ENCODE measurements around the gene SPACDR. TPM values are rescaled to one million over a fixed set of nuclear protein-coding genes. Genes with fewer than 3 reads are reported as not detected.

The SPACDR gene
- total RNA-seq, 3 donors from 2014 or later (not counting 1 experiment from before 2014, with no cell fraction given) = 2.3 to 4.1 (median 3.9) TPM

DNA sequence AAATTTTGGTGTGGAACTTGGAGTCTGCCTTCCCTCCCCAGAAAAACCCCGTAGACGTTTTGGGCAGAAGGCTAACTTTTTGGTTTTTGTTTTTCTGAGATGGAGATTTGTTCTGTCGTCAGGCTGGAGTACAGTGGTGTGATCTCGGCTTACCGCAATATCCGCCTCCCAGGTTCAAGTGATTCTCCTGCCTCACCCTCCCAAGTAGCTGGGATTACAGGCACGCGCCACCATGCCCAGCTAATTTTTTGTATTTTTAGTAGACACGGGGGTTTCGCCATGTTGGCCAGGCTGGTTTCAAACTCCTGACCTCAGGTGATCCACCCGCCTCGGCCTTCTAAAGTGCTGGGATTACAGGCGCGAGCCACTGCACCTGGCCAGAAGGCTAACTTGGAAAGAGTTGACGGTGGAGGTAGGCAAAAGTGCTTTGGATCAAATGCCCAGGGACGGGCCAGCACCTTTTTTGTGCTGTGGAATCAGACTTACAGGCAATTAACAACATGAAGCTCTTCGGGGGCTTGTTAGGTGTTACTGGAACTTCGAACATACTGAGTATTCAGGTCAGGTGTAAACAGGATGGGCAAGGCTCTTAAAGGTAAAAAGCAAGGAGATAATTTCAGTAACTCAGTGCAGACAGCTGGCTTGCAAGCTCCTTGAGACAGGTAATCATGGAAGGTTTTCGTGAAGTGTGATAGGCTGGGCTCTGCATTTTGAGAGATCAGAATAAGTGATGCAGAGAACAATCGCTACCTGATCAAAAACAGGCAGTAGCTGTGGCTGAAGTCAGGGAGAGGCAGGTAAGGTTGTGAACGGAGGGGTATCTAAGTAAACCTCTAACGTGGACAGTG, 29.5 kb downstream of the SPACDR start:
- Mint-ChIP-seq H3K4me3 (peak overlapping the region; percentile 93), H3K27me3 (ENCODE audit: low read depth in 2 of 2) (peaks cover 0 to under 1% of the 10 kb centered on the region in 2 donors), H3K36me3 (no peaks in the 10 kb centered on the region), H3K4me1 (peaks cover 34 to 52% of the 10 kb centered on the region in 2 donors), H3K9me3 (no peaks in the 10 kb centered on the region), H3K27ac (peak overlapping the region; percentile 98 to 99)
- Histone ChIP-seq H3K36me3 (ENCODE audit: control insufficient read depth, insufficient read depth, low read length) (peaks cover 24% of the 10 kb centered on the region), H3K4me3 (ENCODE audit: low read length) (no peak overlapping the region), H3K27ac (ENCODE audit: low read length) (peak overlapping the region; percentile 87), H3K27me3 (ENCODE audit: control insufficient read depth, insufficient read depth, low read length) (no peaks in the 10 kb centered on the region), H3K4me1 (ENCODE audit: control insufficient read depth, insufficient read depth, low read length) (peaks cover 52% of the 10 kb centered on the region), H3K9me3 (ENCODE audit: control insufficient read depth, insufficient read depth, low read length) (no peaks in the 10 kb centered on the region)
- 82% methylated on average over 22 of the region's 22 CpGs for WGBS (ENCODE audit: insufficient coverage)
- TF ChIP-seq, protein P1, sequence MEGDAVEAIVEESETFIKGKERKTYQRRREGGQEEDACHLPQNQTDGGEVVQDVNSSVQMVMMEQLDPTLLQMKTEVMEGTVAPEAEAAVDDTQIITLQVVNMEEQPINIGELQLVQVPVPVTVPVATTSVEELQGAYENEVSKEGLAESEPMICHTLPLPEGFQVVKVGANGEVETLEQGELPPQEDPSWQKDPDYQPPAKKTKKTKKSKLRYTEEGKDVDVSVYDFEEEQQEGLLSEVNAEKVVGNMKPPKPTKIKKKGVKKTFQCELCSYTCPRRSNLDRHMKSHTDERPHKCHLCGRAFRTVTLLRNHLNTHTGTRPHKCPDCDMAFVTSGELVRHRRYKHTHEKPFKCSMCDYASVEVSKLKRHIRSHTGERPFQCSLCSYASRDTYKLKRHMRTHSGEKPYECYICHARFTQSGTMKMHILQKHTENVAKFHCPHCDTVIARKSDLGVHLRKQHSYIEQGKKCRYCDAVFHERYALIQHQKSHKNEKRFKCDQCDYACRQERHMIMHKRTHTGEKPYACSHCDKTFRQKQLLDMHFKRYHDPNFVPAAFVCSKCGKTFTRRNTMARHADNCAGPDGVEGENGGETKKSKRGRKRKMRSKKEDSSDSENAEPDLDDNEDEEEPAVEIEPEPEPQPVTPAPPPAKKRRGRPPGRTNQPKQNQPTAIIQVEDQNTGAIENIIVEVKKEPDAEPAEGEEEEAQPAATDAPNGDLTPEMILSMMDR (IDR thresholded peaks at IDR 0.05) = no peak
- intact Hi-C loops (cut with micrococcal nuclease) = no loop called here
- no peak for ATAC-seq
- DNase-seq = peak in 1 of 2 donors; percentile 32

DNA sequence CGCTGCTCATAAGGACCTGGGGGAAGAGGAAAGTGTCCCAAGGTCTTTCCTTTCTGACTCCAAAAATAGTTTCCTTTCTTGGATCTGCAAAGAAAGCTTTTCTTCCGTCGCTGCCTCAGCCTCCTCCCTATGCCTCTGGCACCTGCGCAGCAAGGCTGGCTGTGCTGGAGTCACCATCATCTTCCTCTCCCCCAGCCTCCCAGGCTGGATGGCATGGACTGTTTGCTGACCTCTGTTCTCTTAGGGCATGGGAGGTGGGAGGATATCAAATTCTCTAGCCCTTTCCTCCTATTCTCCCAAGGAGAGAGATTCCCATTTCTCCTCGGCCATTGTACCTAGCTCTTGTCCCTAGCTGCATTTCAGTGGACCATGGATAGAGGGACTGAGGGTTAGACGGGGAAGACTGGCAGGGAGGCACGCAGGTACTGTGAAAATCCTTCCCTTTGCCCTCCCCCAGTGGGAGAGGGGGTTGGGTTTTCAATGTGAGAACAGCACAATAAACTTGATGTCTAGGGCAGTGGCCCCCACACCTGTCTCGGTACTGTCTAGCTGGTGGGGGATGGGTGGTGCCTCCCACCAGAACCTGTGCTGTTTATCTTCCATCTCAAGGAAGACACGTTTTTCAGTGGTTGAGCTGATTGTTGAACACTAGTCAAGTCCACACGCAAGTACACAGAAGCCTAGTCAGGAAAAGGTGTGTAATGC, 30.3 kb downstream of the SPACDR start:
- no peak overlapping the region for H3K27ac ChIP-seq (ENCODE audit: low read length)
- H3K27me3 Mint-ChIP-seq (ENCODE audit: low read depth in 2 of 2) = peaks cover 0 to 5% of the 10 kb centered on the region in 2 donors
- H3K36me3 Mint-ChIP-seq = no peaks in the 10 kb centered on the region
- H3K4me3 Mint-ChIP-seq = peak overlapping the region; percentile 68
- H3K9me3 Mint-ChIP-seq = no peaks in the 10 kb centered on the region
- ATAC-seq (no peak), DNase-seq (peak in 1 of 2 donors; percentile 27)
- no peak overlapping the region for H3K4me3 ChIP-seq (ENCODE audit: low read length)
- peak overlapping the region; percentile 98 to 99 for H3K27ac Mint-ChIP-seq
- peaks cover 24% of the 10 kb centered on the region for H3K36me3 ChIP-seq (ENCODE audit: control insufficient read depth, insufficient read depth, low read length)
- peaks cover 52% of the 10 kb centered on the region for H3K4me1 ChIP-seq (ENCODE audit: control insufficient read depth, insufficient read depth, low read length)
- intact Hi-C loops (cut with micrococcal nuclease) = no loop called here
- H3K4me1 Mint-ChIP-seq = peaks cover 42 to 60% of the 10 kb centered on the region in 2 donors
- H3K9me3 ChIP-seq (ENCODE audit: control insufficient read depth, insufficient read depth, low read length) = no peaks in the 10 kb centered on the region
- WGBS (ENCODE audit: insufficient coverage) = 80% methylated on average over 8 of the region's 10 CpGs
- H3K27me3 ChIP-seq (ENCODE audit: control insufficient read depth, insufficient read depth, low read length) = no peaks in the 10 kb centered on the region
- TF ChIP-seq, protein P1 (IDR thresholded peaks at IDR 0.05) = no peak

DNA sequence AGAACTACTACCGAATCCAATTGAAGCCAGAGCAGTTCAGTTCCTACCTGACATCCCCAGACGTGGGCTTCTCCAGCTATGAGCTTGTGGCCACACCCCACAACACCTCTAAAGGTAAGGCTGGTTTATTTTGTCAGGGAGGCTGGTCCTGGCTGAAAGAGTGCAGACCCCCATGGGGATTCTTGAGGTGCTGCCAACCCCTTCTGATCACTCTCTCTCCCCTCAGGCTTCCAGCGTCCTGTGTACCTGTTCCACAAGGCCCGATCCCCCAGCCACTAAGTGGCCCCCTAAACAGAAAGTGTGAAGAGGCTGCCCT, 30.8 kb downstream of the SPACDR start:
- Histone ChIP-seq H3K36me3 (ENCODE audit: control insufficient read depth, insufficient read depth, low read length) (peaks cover 24% of the 10 kb centered on the region), H3K27me3 (ENCODE audit: control insufficient read depth, insufficient read depth, low read length) (no peaks in the 10 kb centered on the region), H3K27ac (ENCODE audit: low read length) (no peak overlapping the region), H3K4me1 (ENCODE audit: control insufficient read depth, insufficient read depth, low read length) (peaks cover 52% of the 10 kb centered on the region), H3K4me3 (ENCODE audit: low read length) (no peak overlapping the region), H3K9me3 (ENCODE audit: control insufficient read depth, insufficient read depth, low read length) (no peaks in the 10 kb centered on the region)
- peaks cover 47 to 65% of the 10 kb centered on the region in 2 donors for H3K4me1 Mint-ChIP-seq
- intact Hi-C loops (cut with micrococcal nuclease) = no loop called here
- H3K36me3 Mint-ChIP-seq = no peaks in the 10 kb centered on the region
- H3K4me3 Mint-ChIP-seq = peak overlapping the region; percentile 68
- no peaks in the 10 kb centered on the region for H3K9me3 Mint-ChIP-seq
- TF ChIP-seq, protein P1 (IDR thresholded peaks at IDR 0.05) = no peak
- DNase-seq (no peak), ATAC-seq (no peak)
- WGBS (ENCODE audit: insufficient coverage) = 75% methylated on average over 3 of the region's 4 CpGs
- peaks cover 0 to 5% of the 10 kb centered on the region in 2 donors for H3K27me3 Mint-ChIP-seq (ENCODE audit: low read depth in 2 of 2)
- peak overlapping the region; percentile 98 to 99 for H3K27ac Mint-ChIP-seq
